ENCODE data around the gene MAN1C1. TPM values are rescaled to one million over a fixed set of nuclear protein-coding genes. Genes with fewer than 3 reads are reported as not detected.

MAN1C1 gene
- total RNA-seq, 2 donors from 2014 or later: 8.8 to 15.3 TPM

DNA sequence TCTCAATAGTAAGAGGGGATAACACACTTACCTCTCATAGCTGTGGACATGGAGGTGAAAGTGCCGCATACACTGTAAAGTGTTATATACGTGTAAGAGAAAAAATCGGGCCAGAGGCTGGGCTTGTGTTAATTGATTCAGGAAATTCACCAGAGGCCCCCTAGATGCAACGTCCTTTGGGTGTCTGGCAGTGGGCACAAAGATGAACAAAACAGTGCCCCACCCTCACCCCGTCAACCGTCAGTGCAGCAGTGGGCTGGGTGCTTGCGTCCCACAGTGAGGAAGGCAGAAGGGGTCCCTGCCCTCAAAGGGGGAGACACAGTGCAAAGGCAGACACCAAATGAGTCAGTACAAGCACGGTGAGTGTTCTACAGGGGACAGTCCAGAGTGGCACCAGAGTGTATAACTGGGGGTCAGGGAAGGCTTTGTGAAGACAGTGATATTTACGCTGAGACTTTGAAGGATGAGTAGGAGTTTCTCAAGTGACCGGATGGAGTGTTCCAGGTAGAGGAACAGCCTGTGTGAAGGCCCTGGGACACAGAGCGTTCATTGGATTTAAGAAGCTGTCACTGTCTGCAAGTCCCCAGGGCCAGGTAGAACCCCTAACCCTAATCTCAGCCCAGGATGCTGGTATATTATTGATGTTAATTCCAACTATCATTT lies 196.6 kb downstream of the MAN1C1 start:
- ATAC-seq: no peak
- H3K9me3 Mint-ChIP-seq: no peaks in the 10 kb centered on the region
- no peak overlapping the region for H3K27ac Mint-ChIP-seq

GRCh38 chr1:25813734-25814471 lies 197.3 kb downstream of the MAN1C1 start:
- H3K36me3 Mint-ChIP-seq: peaks cover under 1% of the 10 kb centered on the region in 2 donors
- no peaks in the 10 kb centered on the region for H3K9me3 Mint-ChIP-seq
- H3K27ac Mint-ChIP-seq: peak overlapping the region in 1 of 2 donors; percentile 53
- DNase-seq (ENCODE audit: low spot score in 2 of 2): peak in 1 of 2 donors; percentile 54
- peak in 1 of 2 donors; percentile 25 for ATAC-seq

More for the DNA sequence above, 196.6 kb downstream of the MAN1C1 start:
- DNase-seq (ENCODE audit: low spot score in 2 of 2): no peak
- no peaks in the 10 kb centered on the region for H3K36me3 Mint-ChIP-seq

DNA sequence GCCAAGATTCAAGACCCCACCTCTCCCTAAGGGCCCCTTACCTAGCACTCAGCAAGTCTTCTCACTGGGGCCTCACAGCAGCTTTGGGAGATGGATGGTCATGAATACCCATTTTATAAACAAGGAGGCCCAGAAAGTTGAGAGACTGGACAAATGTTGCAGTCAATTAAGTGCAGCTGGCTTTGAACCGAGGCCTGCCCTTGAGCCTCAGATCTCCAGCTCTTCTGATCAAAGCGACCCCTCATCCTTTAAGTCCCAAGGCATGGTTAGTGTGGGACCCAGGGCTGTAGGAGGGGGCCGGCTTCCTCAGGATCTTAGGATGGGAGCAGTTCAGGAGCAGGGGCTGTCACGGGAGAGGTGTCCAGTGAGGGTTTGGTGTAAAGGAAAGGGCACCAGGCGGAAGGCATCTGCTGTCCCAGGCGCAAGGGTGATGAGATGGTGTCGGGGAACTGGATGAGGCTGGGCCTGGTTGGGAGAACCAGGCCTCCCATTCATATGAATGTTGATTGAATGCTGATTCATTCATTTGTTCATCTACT lies 198.0 kb downstream of the MAN1C1 start:
- no peak for DNase-seq (ENCODE audit: low spot score in 2 of 2)
- peaks cover 5 to 8% of the 10 kb centered on the region in 2 donors for H3K36me3 Mint-ChIP-seq
- ATAC-seq: no peak
- H3K27ac Mint-ChIP-seq: peak overlapping the region in 1 of 2 donors; percentile 53
- H3K9me3 Mint-ChIP-seq: no peaks in the 10 kb centered on the region

GRCh38 chr1:25815208-25816111 lies 198.9 kb downstream of the MAN1C1 start:
- Mint-ChIP-seq H3K27ac (peak overlapping the region in 1 of 2 donors; percentile 53), H3K9me3 (no peaks in the 10 kb centered on the region), H3K36me3 (peaks cover 6 to 8% of the 10 kb centered on the region in 2 donors)
- DNase-seq (ENCODE audit: low spot score in 2 of 2) (no peak), ATAC-seq (no peak)

DNA sequence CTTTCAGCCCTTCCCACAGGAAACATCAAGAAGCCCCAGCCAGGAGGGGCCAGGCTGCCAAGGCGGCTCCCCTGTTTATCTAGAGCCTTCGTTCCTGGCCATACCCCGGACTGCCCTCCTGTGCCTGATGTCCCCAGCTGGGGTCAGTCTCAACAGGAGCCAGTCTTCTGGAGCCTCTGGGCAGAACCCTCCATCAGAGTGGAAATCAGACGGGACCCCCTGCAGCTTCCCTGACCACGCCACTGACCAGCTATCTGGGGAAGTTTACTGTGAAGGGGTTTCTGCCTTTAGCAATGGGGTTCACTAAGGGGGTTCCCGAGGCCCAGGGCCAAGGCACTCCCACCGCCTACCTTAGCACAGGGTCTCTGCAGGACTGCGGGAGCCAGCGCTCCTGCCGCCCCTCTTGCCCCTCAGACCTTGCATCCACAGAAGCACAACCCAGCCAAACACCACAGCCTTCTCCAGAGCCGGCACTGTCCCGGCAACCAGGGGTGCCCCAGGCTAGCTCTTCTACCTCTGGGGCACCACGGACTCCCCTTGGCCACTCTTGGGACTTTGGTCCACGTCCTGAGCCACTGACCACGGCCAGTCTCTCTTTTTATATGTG lies 199.6 kb downstream of the MAN1C1 start:
- Mint-ChIP-seq H3K9me3 (no peaks in the 10 kb centered on the region), H3K27ac (peak overlapping the region in 1 of 2 donors; percentile 22), H3K36me3 (peaks cover 14 to 16% of the 10 kb centered on the region in 2 donors)
- ATAC-seq (no peak), DNase-seq (ENCODE audit: low spot score in 2 of 2) (no peak)

GRCh38 chr1:25817840-25818501 lies 201.4 kb downstream of the MAN1C1 start:
- H3K27ac Mint-ChIP-seq: peak overlapping the region; percentile 70 to 90
- H3K9me3 Mint-ChIP-seq: no peaks in the 10 kb centered on the region
- DNase-seq (ENCODE audit: low spot score in 2 of 2) (no peak), ATAC-seq (no peak)
- H3K36me3 Mint-ChIP-seq: peaks cover 21 to 27% of the 10 kb centered on the region in 2 donors

DNA sequence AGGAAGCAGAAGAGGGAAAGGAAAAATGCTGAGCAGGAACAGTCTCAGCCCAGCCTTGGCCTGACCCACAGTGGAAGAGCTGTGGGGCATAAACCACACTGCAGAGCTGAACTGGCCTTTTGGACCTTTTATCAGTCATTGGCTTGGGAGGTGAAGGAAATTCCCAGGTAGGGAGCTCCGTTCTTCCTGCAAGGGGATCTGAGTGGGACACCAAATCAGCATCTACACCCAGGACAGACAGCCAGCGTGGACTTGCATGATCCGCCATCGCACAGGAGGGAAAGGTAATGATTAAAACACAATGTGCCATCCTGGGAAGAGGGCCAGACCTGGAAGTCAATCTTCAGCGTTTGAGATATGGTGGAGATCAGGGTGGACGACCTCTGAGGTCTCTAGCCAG lies 202.0 kb downstream of the MAN1C1 start:
- DNase-seq (ENCODE audit: low spot score in 2 of 2) (no peak), ATAC-seq (no peak)
- Mint-ChIP-seq H3K9me3 (no peaks in the 10 kb centered on the region), H3K27ac (peak overlapping the region; percentile 90 to 98), H3K36me3 (peaks cover 21 to 27% of the 10 kb centered on the region in 2 donors)

DNA sequence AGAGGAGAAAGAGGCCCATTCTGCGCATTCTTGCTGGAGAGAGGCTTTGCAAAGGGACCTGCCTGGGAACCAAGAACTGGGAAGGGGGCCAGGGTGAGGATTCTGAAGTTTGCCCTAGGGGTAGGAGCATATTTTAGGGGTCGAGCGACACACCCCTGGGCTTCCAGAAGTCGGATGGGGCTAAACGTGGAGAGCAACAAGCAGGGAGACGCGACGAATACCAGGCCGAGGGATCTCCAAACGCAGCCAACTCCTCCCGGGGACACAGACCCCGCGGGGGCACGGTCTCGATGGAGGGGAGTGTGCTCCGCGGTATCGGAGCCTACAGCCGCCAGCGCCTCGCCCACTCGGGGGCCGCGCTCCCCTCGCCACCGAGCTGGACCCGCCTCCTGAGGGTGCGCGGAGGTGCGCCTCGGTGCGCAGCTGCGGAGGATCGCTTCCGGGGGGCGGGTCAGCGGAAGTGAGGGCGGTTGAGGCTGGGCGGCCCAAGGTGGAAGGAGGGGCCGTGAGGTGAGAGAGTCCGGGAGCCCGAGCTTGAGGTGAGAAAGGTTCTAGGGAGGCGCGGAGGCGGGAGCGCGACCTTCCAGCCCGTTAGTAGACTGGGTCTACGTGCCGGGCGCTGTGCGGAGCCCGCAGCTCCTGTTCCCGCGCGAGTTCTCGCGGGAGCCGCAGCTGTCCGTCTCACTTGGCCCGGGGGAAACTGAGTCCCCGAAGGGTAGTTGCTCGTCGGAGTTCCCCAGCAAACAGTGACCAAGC lies 203.1 kb downstream of the MAN1C1 start, which contains the start of gene MTFR1L:
Gene MTFR1L (plus strand): TSS at position 464 of the 756 bp plus-strand sequence. CDS start 3,151 bp downstream, outside the sequence.
- peak; percentile 92 to 94 for DNase-seq (ENCODE audit: low spot score in 2 of 2)
- Mint-ChIP-seq H3K9me3 (no peaks in the 10 kb centered on the region), H3K27ac (peak within 1 kb of the TSS; percentile 90 to 98), H3K36me3 (peaks cover 21 to 27% of the 10 kb centered on the region in 2 donors)
- peak; percentile 90 to 91 for ATAC-seq

- peak; percentile 72 to 79 for DNase-seq (ENCODE audit: low spot score in 2 of 2)
- peaks cover 21 to 27% of the 10 kb centered on the region in 2 donors for H3K36me3 Mint-ChIP-seq
- H3K27ac Mint-ChIP-seq: peak overlapping the region; percentile 90 to 96
- no peaks in the 10 kb centered on the region for H3K9me3 Mint-ChIP-seq
- peak; percentile 72 to 74 for ATAC-seq
Observed at GRCh38 chr1:25820247-25821111, 203.9 kb downstream of the MAN1C1 start.

- H3K9me3 Mint-ChIP-seq: no peaks in the 10 kb centered on the region
- H3K27ac Mint-ChIP-seq: peak overlapping the region; percentile 90 to 96
- ATAC-seq (no peak), DNase-seq (ENCODE audit: low spot score in 2 of 2) (no peak)
- H3K36me3 Mint-ChIP-seq: peaks cover 21 to 27% of the 10 kb centered on the region in 2 donors
Observed at GRCh38 chr1:25821112-25821476, 204.5 kb downstream of the MAN1C1 start.

GRCh38 chr1:25821630-25822091 lies 205.1 kb downstream of the MAN1C1 start:
- H3K36me3 Mint-ChIP-seq: peaks cover 21 to 27% of the 10 kb centered on the region in 2 donors
- DNase-seq (ENCODE audit: low spot score in 2 of 2) (no peak), ATAC-seq (no peak)
- no peaks in the 10 kb centered on the region for H3K9me3 Mint-ChIP-seq
- peak overlapping the region; percentile 90 to 96 for H3K27ac Mint-ChIP-seq

GRCh38 chr1:25825605-25826004 lies 209.0 kb downstream of the MAN1C1 start:
- no peak for ATAC-seq
- Mint-ChIP-seq H3K36me3 (peaks cover 24% of the 10 kb centered on the region in 2 donors), H3K9me3 (no peaks in the 10 kb centered on the region), H3K27ac (no peak overlapping the region)
- DNase-seq (ENCODE audit: low spot score in 2 of 2): no peak

DNA sequence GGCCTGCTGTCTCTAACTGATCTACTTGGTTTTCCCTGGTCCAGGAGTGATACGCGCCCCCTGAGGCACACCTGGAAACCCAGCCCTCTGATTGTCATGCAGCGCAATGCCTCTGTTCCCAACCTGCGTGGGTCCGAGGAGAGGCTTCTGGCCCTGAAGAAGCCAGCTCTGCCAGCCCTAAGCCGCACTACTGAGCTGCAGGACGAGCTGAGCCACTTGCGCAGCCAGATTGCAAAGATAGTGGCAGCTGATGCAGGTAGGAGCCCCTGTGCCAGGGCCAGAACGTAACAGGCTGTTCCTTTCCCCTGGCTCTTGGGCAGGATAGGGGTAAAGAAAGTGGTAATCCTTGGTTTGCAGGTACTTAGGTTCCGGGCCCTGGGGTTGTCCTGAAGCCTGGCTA lies 210.0 kb downstream of the MAN1C1 start:
- ATAC-seq (no peak), DNase-seq (ENCODE audit: low spot score in 2 of 2) (no peak)
- H3K36me3 Mint-ChIP-seq: peaks cover 15 to 17% of the 10 kb centered on the region in 2 donors
- no peaks in the 10 kb centered on the region for H3K9me3 Mint-ChIP-seq
- no peak overlapping the region for H3K27ac Mint-ChIP-seq

GRCh38 chr1:25828491-25828890 lies 211.9 kb downstream of the MAN1C1 start:
- DNase-seq (ENCODE audit: low spot score in 2 of 2) (no peak), ATAC-seq (no peak)
- H3K36me3 Mint-ChIP-seq: peaks cover 7 to 10% of the 10 kb centered on the region in 2 donors
- H3K9me3 Mint-ChIP-seq: no peaks in the 10 kb centered on the region
- no peak overlapping the region for H3K27ac Mint-ChIP-seq

Measured in activated naive CD4-positive, alpha-beta T cell treated with anti-CD3 and anti-CD28 coated beads, Interleukin-2, amount 50 U/mL, for 72 hours (primary cell).